Stomach smooth muscle (tissue), 2 donors: ENCODE data around the gene MBD2.
A peak's percentile ranks its signal among the peaks of the same experiment; 100 is the strongest.
"Not testable (repeated sequence)": the region's sequence is repeated elsewhere in the genome, so short reads cannot be mapped to it uniquely, and the experiment has no call there.

Source experiments
- H3K27ac ChIP-seq: one replicate; pipeline ENCODE4 v1.7.0; 2013; ENCODE audit warnings: mild to moderate bottlenecking, low read length, inconsistent platforms
- H3K27me3 ChIP-seq, 2 donors: one replicate each; pipeline ENCODE4 v1.7.0; 2013; ENCODE audit warnings: low read length in 2 of 2; ENCODE audit not compliant: insufficient read depth in 2 of 2, control insufficient read depth in 1 of 2
- H3K36me3 ChIP-seq, 2 donors: one replicate each; pipeline ENCODE4 v1.7.0; 2013; ENCODE audit warnings: low read length in 2 of 2; ENCODE audit not compliant: control insufficient read depth in 2 of 2, insufficient read depth in 2 of 2
- H3K4me1 ChIP-seq: one replicate; pipeline ENCODE4 v1.7.0; 2013; ENCODE audit warnings: low read length; ENCODE audit not compliant: control insufficient read depth, insufficient read depth
- H3K4me3 ChIP-seq, 2 donors: one replicate each; pipeline ENCODE4 v1.7.0; 2013; ENCODE audit warnings: low read length in 2 of 2
- H3K9ac ChIP-seq, 2 donors: one replicate each; pipeline ENCODE4 v1.7.0; 2013; ENCODE audit warnings: low read length in 2 of 2, mild to moderate bottlenecking in 1 of 2
- H3K9me3 ChIP-seq, 2 donors: one replicate each; pipeline ENCODE4 v1.7.0; 2013; ENCODE audit warnings: low read length in 2 of 2; ENCODE audit not compliant: control insufficient read depth in 2 of 2
- donor health status: healthy.
- donor health status: Pancreatic carcinoma.

The MBD2 gene

GRCh38 chr18:54224379-54225014 is at the start of gene MBD2:
Gene MBD2 (minus strand): TSS chr18:54224669. CDS start chr18:54224559, 110 bp downstream.
- Histone ChIP-seq H3K36me3 (no peaks in the 10 kb centered on the region), H3K9me3 (no peaks in the 10 kb centered on the region), H3K9ac (peak within 1 kb of the TSS; percentile 52), H3K4me1 (peaks cover 4% of the 10 kb centered on the region), H3K27ac (no peak within 1 kb of the TSS), H3K4me3 (peak within 1 kb of the TSS; percentile 74 to 77), H3K27me3 (no peaks in the 10 kb centered on the region)

- peaks cover 4% of the 10 kb centered on the region for H3K4me1 ChIP-seq
- peak overlapping the region; percentile 83 for H3K27ac ChIP-seq
- H3K36me3 ChIP-seq: peaks cover 0 to 2% of the 10 kb centered on the region in 2 donors
- H3K9me3 ChIP-seq: no peaks in the 10 kb centered on the region
- peak overlapping the region; percentile 89 to 94 for H3K9ac ChIP-seq
- no peaks in the 10 kb centered on the region for H3K27me3 ChIP-seq
- peak overlapping the region; percentile 89 to 97 for H3K4me3 ChIP-seq
Observed at GRCh38 chr18:54269893-54270844, 45.7 kb upstream of the MBD2 start.

GRCh38 chr18:54268751-54269150 is 44.3 kb upstream of the MBD2 start:
- Histone ChIP-seq H3K4me1 (peaks cover 4% of the 10 kb centered on the region), H3K27ac (peak overlapping the region; percentile 83), H3K36me3 (no peaks in the 10 kb centered on the region), H3K9me3 (no peaks in the 10 kb centered on the region), H3K9ac (peak overlapping the region; percentile 58 to 94), H3K27me3 (no peaks in the 10 kb centered on the region), H3K4me3 (peak overlapping the region; percentile 89 to 97)

GRCh38 chr18:54267701-54268100 is 43.2 kb upstream of the MBD2 start:
- Histone ChIP-seq H3K36me3 (no peaks in the 10 kb centered on the region), H3K9me3 (no peaks in the 10 kb centered on the region), H3K4me1 (peaks cover 4% of the 10 kb centered on the region), H3K27me3 (no peaks in the 10 kb centered on the region), H3K4me3 (no peak overlapping the region), H3K27ac (no peak overlapping the region), H3K9ac (no peak overlapping the region)

- Histone ChIP-seq H3K9me3 (no peaks in the 10 kb centered on the region), H3K27ac (no peak overlapping the region), H3K27me3 (no peaks in the 10 kb centered on the region), H3K4me3 (no peak overlapping the region), H3K4me1 (no peaks in the 10 kb centered on the region), H3K9ac (no peak overlapping the region), H3K36me3 (no peaks in the 10 kb centered on the region)
Observed at GRCh38 chr18:54263904-54264336, 39.5 kb upstream of the MBD2 start.

GRCh38 chr18:54261894-54262293 is 37.4 kb upstream of the MBD2 start:
- Histone ChIP-seq H3K4me1 (no peaks in the 10 kb centered on the region), H3K27ac (no peak overlapping the region), H3K4me3 (no peak overlapping the region), H3K9me3 (no peaks in the 10 kb centered on the region), H3K36me3 (no peaks in the 10 kb centered on the region), H3K27me3 (no peaks in the 10 kb centered on the region), H3K9ac (no peak overlapping the region)

- Histone ChIP-seq H3K9me3 (no peaks in the 10 kb centered on the region), H3K9ac (no peak overlapping the region), H3K27me3 (no peaks in the 10 kb centered on the region), H3K27ac (no peak overlapping the region), H3K36me3 (no peaks in the 10 kb centered on the region), H3K4me1 (no peaks in the 10 kb centered on the region), H3K4me3 (no peak overlapping the region)
Observed at GRCh38 chr18:54260396-54261072, 36.1 kb upstream of the MBD2 start.

GRCh38 chr18:54257818-54258217 is 33.3 kb upstream of the MBD2 start:
- H3K4me3 ChIP-seq, H3K36me3 ChIP-seq, H3K4me1 ChIP-seq, H3K27ac ChIP-seq, H3K27me3 ChIP-seq, H3K9ac ChIP-seq, H3K9me3 ChIP-seq: not testable (repeated sequence)

- Histone ChIP-seq H3K4me3 (no peak overlapping the region), H3K9ac (no peak overlapping the region), H3K27me3 (no peaks in the 10 kb centered on the region), H3K27ac (no peak overlapping the region), H3K9me3 (no peaks in the 10 kb centered on the region), H3K4me1 (no peaks in the 10 kb centered on the region), H3K36me3 (no peaks in the 10 kb centered on the region)
Observed at GRCh38 chr18:54257015-54257414, 32.5 kb upstream of the MBD2 start.

- Histone ChIP-seq H3K27ac (no peak overlapping the region), H3K9me3 (no peaks in the 10 kb centered on the region), H3K36me3 (no peaks in the 10 kb centered on the region), H3K4me1 (no peaks in the 10 kb centered on the region), H3K27me3 (no peaks in the 10 kb centered on the region), H3K4me3 (no peak overlapping the region), H3K9ac (no peak overlapping the region)
Observed at GRCh38 chr18:54255141-54255540, 30.7 kb upstream of the MBD2 start.
